Umbilical cord (tissue), 2 donors: Measurements from ENCODE around the gene NEURL2. TPM values are rescaled to one million over a fixed set of nuclear protein-coding genes. Genes with fewer than 3 reads are reported as not detected.
A peak's percentile ranks its signal among the peaks of the same experiment; 100 is the strongest.

Experiments
- DNase-seq: peaks from one replicate; pipeline ENCODE4 v3.0.0-alpha.2; 2015; ENCODE audit warnings: low spot score
- total RNA-seq: library from RNA; depleted of rRNA; stranded (reverse); fragments of >200 nt; gene quantifications from one replicate; pipeline ENCODE4 v1.2.3, GENCODE V29; 2014; ENCODE audit warnings: low replicate concordance; ENCODE audit not compliant: insufficient read depth

The NEURL2 gene
- total RNA-seq, 1 donor from 2014 or later = 1.9 TPM

DNA sequence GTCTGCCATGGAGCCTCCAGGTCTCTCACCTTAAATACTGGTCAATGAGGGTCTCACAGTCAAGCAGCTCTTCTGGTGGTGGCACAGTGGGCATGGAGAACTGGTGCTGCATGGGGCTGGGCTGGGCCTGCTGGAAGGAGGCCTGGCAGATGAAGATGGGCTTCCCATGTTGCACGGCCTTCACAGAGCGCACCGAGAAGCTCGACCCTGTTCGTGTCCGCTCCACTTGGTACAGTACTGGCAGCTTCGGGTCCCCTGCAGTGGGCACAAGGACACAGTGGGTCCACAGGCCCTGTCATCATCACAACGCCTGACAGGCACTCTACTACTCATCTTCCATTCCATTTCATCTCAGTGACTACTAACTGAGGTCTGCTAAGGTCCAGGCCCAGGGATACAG is 42.6 kb downstream of the NEURL2 start:
- DNase-seq = no peak

DNA sequence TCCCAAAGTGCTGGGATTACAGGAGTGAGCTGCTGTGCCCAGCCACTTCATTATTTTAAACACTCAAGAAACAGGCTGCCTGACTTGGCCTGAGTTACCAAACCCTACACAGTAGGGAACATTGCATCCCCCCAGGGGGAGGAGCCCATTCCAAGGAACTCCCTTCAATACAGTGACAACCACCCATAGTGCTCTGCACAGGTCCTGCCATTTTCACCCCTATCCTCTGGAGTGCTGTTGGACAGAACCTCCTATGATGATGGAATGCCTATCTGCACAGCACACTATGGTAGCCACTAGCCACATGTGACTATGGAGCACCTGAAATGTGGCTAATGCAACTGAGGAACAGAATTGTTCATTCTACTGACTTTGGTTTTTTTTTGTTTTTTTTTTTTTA is 45.6 kb downstream of the NEURL2 start:
- DNase-seq = no peak

DNA sequence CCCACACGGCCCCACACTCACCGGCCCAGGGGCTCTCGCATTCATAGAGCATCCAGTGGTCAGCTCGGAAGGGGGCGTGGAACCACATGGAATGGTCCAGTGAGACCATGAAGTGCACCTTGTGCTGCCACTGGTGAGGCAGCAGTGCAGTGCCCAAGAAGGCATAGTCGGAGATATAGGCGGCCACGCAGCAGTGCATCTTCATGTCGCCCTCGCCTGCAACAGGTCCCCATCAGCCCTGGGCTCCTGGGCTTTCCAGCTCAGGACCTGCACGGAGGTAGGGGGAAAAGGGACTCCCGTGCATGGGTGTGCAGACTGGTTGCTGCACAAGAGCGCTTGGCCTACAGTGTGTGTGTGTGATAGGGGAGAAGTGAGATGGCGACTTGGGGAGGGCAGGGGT is 47.5 kb downstream of the NEURL2 start:
- no peak for DNase-seq

DNA sequence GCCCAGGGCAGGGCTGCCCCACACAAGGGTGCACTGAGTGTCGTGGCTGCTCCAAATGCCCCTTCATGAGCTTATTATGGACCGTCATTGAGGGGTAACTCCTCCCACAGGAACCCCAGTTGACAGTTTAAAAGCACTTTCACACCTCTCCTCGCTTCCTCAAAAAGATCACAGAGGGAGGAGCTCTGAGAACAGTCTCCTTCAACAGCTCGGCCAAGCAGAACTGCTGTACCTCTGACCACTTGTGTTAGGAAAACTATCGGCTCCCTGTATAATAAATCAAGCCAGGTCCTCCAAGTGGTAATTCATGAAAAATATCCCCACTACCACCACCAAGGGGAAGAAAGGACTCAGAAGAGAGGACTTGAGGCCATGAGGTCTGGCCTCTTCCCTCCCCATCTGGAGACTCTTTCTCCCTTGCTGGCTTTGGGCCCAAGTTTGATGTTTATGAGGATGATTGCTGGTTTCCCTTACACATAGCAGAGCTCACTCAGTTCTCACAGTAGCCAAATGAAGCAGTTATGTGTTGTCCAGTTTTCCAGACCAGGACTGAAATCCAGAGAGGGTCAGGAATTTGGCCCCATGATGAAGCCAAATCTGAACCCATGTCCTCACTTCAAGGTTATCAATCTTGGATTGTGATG is 48.7 kb downstream of the NEURL2 start:
- DNase-seq = peak; percentile 68

DNA sequence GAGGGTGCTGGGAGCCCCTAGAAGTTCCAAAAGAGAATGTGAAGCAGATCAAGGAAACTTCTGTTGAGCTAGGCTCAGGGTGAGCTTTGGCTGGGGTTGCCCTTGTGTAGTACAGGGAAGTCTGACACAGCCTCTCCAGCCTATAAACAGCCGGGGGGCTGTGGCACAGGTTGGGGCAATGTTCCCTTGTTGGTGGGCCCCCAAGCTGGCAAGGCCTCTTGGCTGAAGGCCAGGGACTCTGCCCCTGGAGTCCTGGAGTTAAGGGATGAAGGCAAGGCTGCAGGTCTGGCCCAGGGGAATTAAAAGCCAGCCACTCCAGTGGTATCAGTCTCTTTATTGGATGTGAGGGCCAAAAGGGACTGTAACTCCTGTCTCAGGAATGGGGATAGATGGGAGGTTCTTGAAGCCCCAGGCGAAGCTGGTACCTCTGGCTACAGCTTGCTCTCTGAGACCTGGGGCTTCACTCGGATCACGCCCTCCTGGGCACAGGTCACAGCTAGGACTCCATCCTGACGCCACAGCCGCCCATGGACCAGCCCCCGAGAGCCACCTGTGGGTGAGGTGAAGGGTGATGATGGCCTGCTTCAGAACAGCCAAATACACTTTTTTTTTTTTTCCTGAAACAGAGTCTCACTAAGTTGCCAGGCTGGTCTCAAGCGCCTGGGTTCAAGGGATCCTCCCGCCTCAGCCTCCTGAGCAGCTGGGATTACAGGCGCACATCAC is 49.4 kb downstream of the NEURL2 start:
- no peak for DNase-seq

DNA sequence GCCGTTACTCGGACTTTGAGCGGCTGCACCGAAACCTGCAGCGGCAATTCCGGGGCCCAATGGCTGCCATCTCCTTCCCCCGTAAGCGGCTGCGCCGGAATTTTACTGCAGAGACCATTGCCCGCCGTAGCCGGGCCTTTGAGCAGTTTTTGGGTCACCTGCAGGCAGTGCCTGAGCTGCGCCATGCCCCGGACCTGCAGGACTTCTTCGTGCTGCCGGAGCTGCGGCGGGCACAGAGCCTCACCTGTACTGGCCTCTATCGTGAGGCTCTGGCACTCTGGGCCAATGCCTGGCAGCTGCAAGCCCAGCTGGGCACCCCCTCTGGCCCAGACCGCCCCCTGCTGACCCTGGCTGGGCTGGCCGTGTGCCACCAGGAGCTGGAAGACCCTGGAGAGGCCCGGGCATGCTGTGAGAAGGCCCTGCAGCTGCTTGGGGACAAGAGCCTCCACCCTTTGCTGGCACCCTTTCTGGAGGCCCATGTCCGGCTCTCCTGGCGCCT is 50.3 kb downstream of the NEURL2 start:
- DNase-seq = no peak

Other genes starting within 250 kb of the NEURL2 start
- gene WFDC11, start 221.0 kb downstream of the NEURL2 start, total RNA-seq = not detected
- 5.5 TPM for gene WFDC13, start 189.2 kb downstream of the NEURL2 start, total RNA-seq
- gene WFDC10B, start 186.2 kb downstream of the NEURL2 start, total RNA-seq = not detected
- not detected for gene SPINT4, start 168.9 kb downstream of the NEURL2 start, total RNA-seq
- 1.7 TPM for gene WFDC3, start 99.3 kb downstream of the NEURL2 start, total RNA-seq
- 24.1 TPM for gene DNTTIP1, start 99.3 kb downstream of the NEURL2 start, total RNA-seq
- 3.6 TPM for gene UBE2C, start 78.6 kb downstream of the NEURL2 start, total RNA-seq
- not detected for gene TNNC2, start 63.9 kb downstream of the NEURL2 start, total RNA-seq
- gene SNX21, start 57.4 kb downstream of the NEURL2 start, total RNA-seq = 35.2 TPM
- 20.0 TPM for gene ACOT8, start 33.8 kb downstream of the NEURL2 start, total RNA-seq
- gene ZSWIM3, start 33.6 kb downstream of the NEURL2 start, total RNA-seq = 7.7 TPM
- gene ZSWIM1, start 10.0 kb downstream of the NEURL2 start, total RNA-seq = 3.1 TPM
- 3.6 TPM for gene SPATA25, start 3.6 kb downstream of the NEURL2 start, total RNA-seq
- 16.4 TPM for gene CTSA, start 127 bp upstream of the NEURL2 start, total RNA-seq
- 108 TPM for gene PLTP, start 20.9 kb upstream of the NEURL2 start, total RNA-seq
- gene PCIF1, start 43.5 kb upstream of the NEURL2 start, total RNA-seq = 8.9 TPM
- gene ZNF335, start 81.0 kb upstream of the NEURL2 start, total RNA-seq = 13.7 TPM
- gene MMP9, start 117.7 kb upstream of the NEURL2 start, total RNA-seq = 2.4 TPM
- 9.1 TPM for gene SLC12A5, start 138.0 kb upstream of the NEURL2 start, total RNA-seq
- gene NCOA5, start 198.8 kb upstream of the NEURL2 start, total RNA-seq = 3.4 TPM
- 5.8 TPM for gene CD40, start 227.1 kb upstream of the NEURL2 start, total RNA-seq